HEK293T (cell line): ENCODE data around the gene VTCN1.

Experiments used
- BHLHE40 ChIP-seq: fragments of 450-650 bp; IDR thresholded peaks from 2 replicates; pipeline ENCODE4 v1.6.1; 2016; ENCODE audit warnings: mild to moderate bottlenecking, moderate library complexity, borderline replicate concordance
- ELF4 ChIP-seq: fragments of 450-650 bp; IDR thresholded peaks from 2 replicates; pipeline ENCODE4 v1.6.1; 2017; ENCODE audit warnings: antibody characterized with exemption
- FOXM1 ChIP-seq: fragments of 450-650 bp; IDR thresholded peaks from 2 replicates; pipeline ENCODE4 v1.6.1; 2017; ENCODE audit warnings: mild to moderate bottlenecking, borderline replicate concordance
- HDGF ChIP-seq: fragments of 450-650 bp; IDR thresholded peaks from 2 replicates; pipeline ENCODE4 v1.6.1; 2017; ENCODE audit warnings: antibody characterized with exemption, borderline replicate concordance
- L3MBTL2 ChIP-seq: fragments of 450-650 bp; conservative IDR thresholded peaks from 2 replicates; pipeline ENCODE4 v1.6.1; 2016; ENCODE audit warnings: mild to moderate bottlenecking
- TARDBP ChIP-seq: fragments of 450-650 bp; IDR thresholded peaks from 2 replicates; pipeline ENCODE4 v1.6.1; 2016
- ZNF384 ChIP-seq: fragments of 450-650 bp; IDR thresholded peaks from 2 replicates; pipeline ENCODE4 v1.6.1; 2016

- TF ChIP-seq BHLHE40 (no peak), TARDBP (no peak), HDGF (no peak), ELF4 (no peak), L3MBTL2 (no peak), FOXM1 (no peak), ZNF384 (no peak)
Measured at GRCh38 chr1:117208580-117208979, 2.1 kb downstream of the VTCN1 start.
